A549 (cell line): ENCODE data around the gene CCDC142. TPM values are rescaled to one million over a fixed set of nuclear protein-coding genes. Genes with fewer than 3 reads are reported as not detected.

ENCODE experiments used
- ATAC-seq, 2 experiments: fragments of 200-7000 bp in 1 of 2; fragments of >200 bp in 1 of 2; cut with Nextera tagmentation in 1 of 2; cut with Tn5 transposase in 1 of 2; 3 replicates each; pipeline versions ENCODE4 v1.8.0 to v1.9.1; 2018 to 2020; ENCODE audit warnings: mild to moderate bottlenecking in 1 of 2, moderate library complexity in 1 of 2
- CTCF ChIA-PET: fragments of 300-600 bp; sonication (Branson Sonifier 250); formaldehyde crosslinking; extraction: SDS; loops from one replicate; lab custom pipeline; 2021; ENCODE audit warnings: antibody characterized with exemption, inconsistent platforms; lab: Yijun Ruan, JAX
- POLR2A ChIA-PET: fragments of 350-600 bp; formaldehyde crosslinking; extraction: SDS; loops from one replicate; lab custom pipeline; 2021; ENCODE audit warnings: antibody characterized with exemption, inconsistent platforms; lab: Yijun Ruan, JAX
- DNase-seq, 2 experiments: peaks; one replicate each; pipeline versions ENCODE4 v3.0.0 to v3.0.0-alpha.2; 2011 to 2016; ENCODE audit warnings: low read depth in 1 of 2, low spot score in 1 of 2
- FAIRE-seq: peaks from 2 replicates; lab custom pipeline; 2011; peaks lifted over from hg19 to GRCh38; lab: Jason Lieb, UNC
- H3K27ac ChIP-seq, 2 experiments: fragments of >200 bp; sonication (Bioruptor Twin); formaldehyde crosslinking; 3 replicates each; pipeline ENCODE4 v1.5.1; 2016 to 2017
- H3K4me1 ChIP-seq: fragments of >200 bp; sonication (Bioruptor Twin); formaldehyde crosslinking; 3 replicates; pipeline ENCODE4 v1.6.1; 2016
- H3K4me2 ChIP-seq: fragments of >200 bp; sonication (Bioruptor Twin); formaldehyde crosslinking; 3 replicates; pipeline ENCODE4 v1.6.1; 2016
- H3K4me3 ChIP-seq: fragments of >200 bp; sonication (Bioruptor Twin); formaldehyde crosslinking; 3 replicates; pipeline ENCODE4 v1.5.1; 2016
- H3K9me3 ChIP-seq: fragments of >200 bp; sonication (Bioruptor Twin); formaldehyde crosslinking; 3 replicates; pipeline ENCODE4 v1.6.1; 2016
- CBX8 ChIP-seq: fragments of 200-600 bp; sonication (generic); IDR thresholded peaks from 2 replicates; pipeline ENCODE4 v1.6.1; 2016
- CHD4 ChIP-seq: fragments of 200-600 bp; sonication (generic); IDR thresholded peaks from 2 replicates; pipeline ENCODE4 v1.6.1; 2016; ENCODE audit warnings: antibody characterized with exemption, mild to moderate bottlenecking, borderline replicate concordance
- EHMT2 ChIP-seq: fragments of 200-600 bp; sonication (generic); IDR thresholded peaks from 2 replicates; pipeline ENCODE4 v1.6.1; 2016; ENCODE audit warnings: antibody characterized with exemption, low read depth, mild to moderate bottlenecking, moderate library complexity
- EP300 ChIP-seq, 2 experiments: fragments of >200 bp; sonication (Bioruptor Twin); formaldehyde crosslinking; IDR thresholded peaks; 2 replicates in 1 of 2; 3 replicates in 1 of 2; pipeline ENCODE4 v1.6.1; 2016 to 2017
- ESRRA ChIP-seq: fragments of 150-350 bp; IDR thresholded peaks from 2 replicates; pipeline ENCODE4 v1.6.1; 2014; ENCODE audit warnings: mild to moderate bottlenecking, low read length, borderline replicate concordance
- FOSL2 ChIP-seq, 2 experiments: fragments of 450-650 bp in 1 of 2; fragments of >200 bp in 1 of 2; sonication (Bioruptor Twin) in 1 of 2; formaldehyde crosslinking; IDR thresholded peaks; 2 replicates each; pipeline versions ENCODE4 v1.5.0 to v1.6.1; 2016 to 2020; ENCODE audit warnings: mild to moderate bottlenecking in 1 of 2, moderate library complexity in 1 of 2
- FOXS1 ChIP-seq: fragments of 250-450 bp; sonication (Bioruptor Pico); IDR thresholded peaks from 2 replicates; pipeline ENCODE4 v1.5.0; 2020; ENCODE audit warnings: mild to moderate bottlenecking, moderate library complexity
- GATA3 ChIP-seq: IDR thresholded peaks from 2 replicates; pipeline ENCODE4 v1.6.1; 2012; ENCODE audit warnings: borderline replicate concordance
- HEYL ChIP-seq: fragments of 250-450 bp; sonication (Bioruptor Pico); IDR thresholded peaks from 2 replicates; pipeline ENCODE4 v1.8.0; 2021; ENCODE audit warnings: mild to moderate bottlenecking, moderate library complexity
- HOXA7 ChIP-seq: fragments of 250-450 bp; sonication (Bioruptor Pico); IDR thresholded peaks from 2 replicates; pipeline ENCODE4 v1.5.0; 2020; ENCODE audit warnings: mild to moderate bottlenecking, moderate library complexity
- JUN ChIP-seq, 2 experiments: fragments of >200 bp; sonication (Bioruptor Twin); formaldehyde crosslinking; IDR thresholded peaks; 2 replicates in 1 of 2; 3 replicates in 1 of 2; pipeline ENCODE4 v1.6.1; 2016 to 2017
- MAX ChIP-seq: IDR thresholded peaks from 2 replicates; pipeline ENCODE4 v1.6.1; 2012
- NFE2L2 ChIP-seq: fragments of 150-350 bp; conservative IDR thresholded peaks from 2 replicates; pipeline ENCODE4 v1.6.1; 2014; ENCODE audit warnings: low read length
- PBX3 ChIP-seq: IDR thresholded peaks from 2 replicates; pipeline ENCODE4 v1.6.1; 2012
- POLR2A ChIP-seq: IDR thresholded peaks from 2 replicates; pipeline ENCODE4 v1.6.1; 2012; ENCODE audit warnings: mild to moderate bottlenecking, low read length
- SREBF2 ChIP-seq: fragments of 450-650 bp; IDR thresholded peaks from 2 replicates; pipeline ENCODE4 v1.6.1; 2014; ENCODE audit warnings: mild to moderate bottlenecking, moderate library complexity
- ZC3H11A ChIP-seq: fragments of 450-650 bp; IDR thresholded peaks from 2 replicates; pipeline ENCODE4 v1.6.1; 2014; ENCODE audit warnings: antibody characterized with exemption, mild to moderate bottlenecking
- ZNF302 ChIP-seq: fragments of 250-450 bp; sonication (Bioruptor Pico); IDR thresholded peaks from 2 replicates; pipeline ENCODE4 v1.9.0; 2021; ENCODE audit warnings: inconsistent platforms, mild to moderate bottlenecking, moderate library complexity
- ZSCAN20 ChIP-seq: fragments of 250-450 bp; sonication (Bioruptor Pico); IDR thresholded peaks from 2 replicates; pipeline ENCODE4 v1.8.0; 2022; ENCODE audit warnings: mild to moderate bottlenecking, moderate library complexity
- WGBS: methylation state at CpG from one replicate; pipeline ENCODE4 v1.1.6; 2017; ENCODE audit errors: missing lambda C conversion rate; 5-methylcytosine and 5-hydroxymethylcytosine counted together
- polyA plus RNA-seq, 4 experiments: library from polyadenylated mRNA; depleted of rRNA in 3 of 4; stranded (reverse); fragments of >200 nt; fragmentation: RNase III in 1 of 4; extraction: RNeasy Plus Mini Kit Qiagen cat#74134 plus additional on column Dnase treatment in 1 of 4; gene quantifications; 2 replicates in 3 of 4; 3 replicates in 1 of 4; pipeline ENCODE4 v1.2.3, GENCODE V29; 2011 to 2017
- TF ChIP-seq, protein P1 (sequence below): fragments of 150-350 bp; IDR thresholded peaks from 2 replicates; pipeline ENCODE4 v1.6.1; 2014; ENCODE audit warnings: low read depth, mild to moderate bottlenecking, low read length
- TF ChIP-seq, protein P2 (sequence below): fragments of >200 bp; sonication (Bioruptor Twin); formaldehyde crosslinking; IDR thresholded peaks from 3 replicates; pipeline ENCODE4 v1.5.1; 2016

CCDC142 gene
- polyA plus RNA-seq, 2 of the 4 experiments (the other 2 are of a cell fraction), result 6.8 to 12.8 TPM

GRCh38 chr2:74502147-74502719, 19.4 kb upstream of the CCDC142 start:
- ChIA-PET POLR2A (interaction anchor here (1.8 kb wide), 1 partner anchor 19 kb away, joined by 11 read pairs; the partner anchor contains the start of genes CCDC142 and TTC31), CTCF (interaction anchor here (1.0 to 15.5 kb wide), 4 partner anchors 15 to 111 kb away, joined by 3 to 184 read pairs (median 10); partner anchors contain the start of genes CCDC142 and TTC31)
- no peak for ATAC-seq
- peak overlapping the region; percentile 54 for H3K4me3 ChIP-seq
- 53% methylated on average over 27 of the region's 32 CpGs for WGBS
- DNase-seq, result no peak
- no peak for FAIRE-seq
- H3K4me1 ChIP-seq, result peaks cover 29% of the 10 kb centered on the region
- TF ChIP-seq NFE2L2 (no peak), GATA3 (0 out of 2 replicates have a peak, but pooled peaks have one; percentile 9)
- H3K27ac ChIP-seq, result peak overlapping the region; percentile 83 to 96
- peak overlapping the region; percentile 72 for H3K4me2 ChIP-seq
- no peaks in the 10 kb centered on the region for H3K9me3 ChIP-seq

DNA sequence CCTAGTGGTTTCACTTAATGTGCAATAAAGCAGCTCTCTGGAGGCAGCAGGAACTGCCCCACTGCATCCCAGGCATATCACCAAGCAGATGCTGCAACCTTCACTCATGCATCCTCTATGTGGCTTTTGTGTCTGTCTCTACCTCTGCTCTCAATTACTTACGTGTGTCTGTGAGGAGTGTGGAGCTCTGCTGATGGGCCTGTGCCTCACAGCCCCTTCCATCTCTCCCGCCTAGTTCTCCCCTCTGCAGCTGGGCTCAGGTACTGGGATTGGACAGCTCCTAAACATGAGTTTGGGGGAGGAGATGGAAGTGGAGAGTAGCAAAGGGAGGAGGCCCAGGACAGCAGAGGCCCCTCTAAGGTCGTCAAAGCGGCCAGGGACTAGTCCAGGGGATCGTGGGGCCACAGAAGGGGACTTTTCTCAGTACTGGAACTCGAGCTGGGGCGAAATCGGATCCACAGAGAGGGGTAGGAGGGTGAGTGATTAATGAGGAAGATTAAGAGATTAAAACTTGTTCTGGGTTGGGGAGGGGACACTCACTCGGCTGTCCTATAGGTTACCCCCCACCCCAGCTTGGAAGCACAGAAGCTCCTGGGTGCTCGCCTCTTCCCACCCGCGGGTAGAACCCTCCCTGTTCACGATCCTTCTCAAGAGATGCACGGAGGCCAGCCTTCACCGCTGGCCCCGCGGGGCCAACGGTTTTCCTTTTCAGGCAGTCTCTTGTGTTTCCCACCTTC, 18.7 kb upstream of the CCDC142 start:
- peak overlapping the region in 1 of 2 experiments; percentile 96; a peak in 4 of 6 replicates for H3K27ac ChIP-seq
- DNase-seq, result no peak

DNA sequence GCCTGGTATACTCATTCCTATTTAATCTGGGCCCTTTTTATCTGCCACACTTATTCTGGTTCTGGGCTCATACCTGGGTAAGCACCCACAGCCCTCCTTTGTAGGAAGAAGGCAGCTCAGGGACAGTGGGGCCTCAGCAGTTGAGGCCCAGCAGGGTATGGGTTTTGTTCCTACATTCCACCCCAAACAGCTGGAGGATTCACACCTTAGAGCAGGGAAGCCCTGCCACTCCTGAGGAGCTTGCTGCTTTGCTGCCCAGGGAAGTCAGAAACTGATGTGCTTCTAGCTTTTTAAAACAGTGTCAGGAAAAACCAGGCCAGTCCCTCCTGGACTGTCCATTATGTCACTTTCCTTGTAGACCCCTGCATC, 17.8 kb upstream of the CCDC142 start:
- Histone ChIP-seq H3K9me3 (no peaks in the 10 kb centered on the region), H3K27ac (no peak overlapping the region), H3K4me3 (no peak overlapping the region), H3K4me2 (no peak overlapping the region), H3K4me1 (peaks cover 18% of the 10 kb centered on the region)
- FAIRE-seq (no peak), DNase-seq (no peak), ATAC-seq (no peak)
- TF ChIP-seq SREBF2 (no peak), EP300 (IDR thresholded peaks at IDR 0.05) (no peak), MAX (no peak), ZNF302 (CRISPR knock-in tag) (no peak), EHMT2 (no peak), ZSCAN20 (no peak)
- ChIA-PET CTCF (interaction anchor here (0.8 to 15.5 kb wide), 7 partner anchors 13 to 375 kb away, joined by 3 to 184 read pairs (median 4); partner anchors contain the start of genes AUP1, CCDC142, HTRA2 and MRPL53), POLR2A (interaction anchor here (1.0 to 1.6 kb wide), 3 partner anchors 11 to 88 kb away, joined by 3 to 5 read pairs (median 4); partner anchors contain the start of genes CCDC142 and TTC31)

More for the DNA sequence above, 18.7 kb upstream of the CCDC142 start:
- ChIA-PET POLR2A (interaction anchor here (1.0 to 1.6 kb wide), 3 partner anchors 12 to 87 kb away, joined by 3 to 5 read pairs (median 4); partner anchors contain the start of genes CCDC142 and TTC31), CTCF (interaction anchor here (0.9 to 15.5 kb wide), 7 partner anchors 8 to 374 kb away, joined by 3 to 184 read pairs (median 4); partner anchors contain the start of genes CCDC142 and TTC31)
- 88% methylated on average over 18 of the region's 18 CpGs for WGBS
- H3K4me2 ChIP-seq, result peak overlapping the region; percentile 72
- peaks cover 27% of the 10 kb centered on the region for H3K4me1 ChIP-seq
- no peaks in the 10 kb centered on the region for H3K9me3 ChIP-seq
- TF ChIP-seq ZNF302 (CRISPR knock-in tag) (no peak), FOXS1 (CRISPR knock-in tag) (no peak), PBX3 (no peak), HEYL (CRISPR knock-in tag) (no peak), POLR2A (no peak), ZSCAN20 (no peak), ESRRA (no peak), FOSL2 (IDR thresholded peaks at IDR 0.05) (no peak), FOSL2 (CRISPR knock-in tag; IDR thresholded peaks at IDR 0.05) (no peak), NFE2L2 (no peak), SREBF2 (no peak), HOXA7 (no peak), CBX8 (no peak), JUN (IDR thresholded peaks at IDR 0.05) (no peak), ZC3H11A (no peak), CHD4 (no peak)
- TF ChIP-seq, protein P1, sequence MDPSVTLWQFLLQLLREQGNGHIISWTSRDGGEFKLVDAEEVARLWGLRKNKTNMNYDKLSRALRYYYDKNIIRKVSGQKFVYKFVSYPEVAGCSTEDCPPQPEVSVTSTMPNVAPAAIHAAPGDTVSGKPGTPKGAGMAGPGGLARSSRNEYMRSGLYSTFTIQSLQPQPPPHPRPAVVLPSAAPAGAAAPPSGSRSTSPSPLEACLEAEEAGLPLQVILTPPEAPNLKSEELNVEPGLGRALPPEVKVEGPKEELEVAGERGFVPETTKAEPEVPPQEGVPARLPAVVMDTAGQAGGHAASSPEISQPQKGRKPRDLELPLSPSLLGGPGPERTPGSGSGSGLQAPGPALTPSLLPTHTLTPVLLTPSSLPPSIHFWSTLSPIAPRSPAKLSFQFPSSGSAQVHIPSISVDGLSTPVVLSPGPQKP, result no peak
- TF ChIP-seq, protein P2, sequence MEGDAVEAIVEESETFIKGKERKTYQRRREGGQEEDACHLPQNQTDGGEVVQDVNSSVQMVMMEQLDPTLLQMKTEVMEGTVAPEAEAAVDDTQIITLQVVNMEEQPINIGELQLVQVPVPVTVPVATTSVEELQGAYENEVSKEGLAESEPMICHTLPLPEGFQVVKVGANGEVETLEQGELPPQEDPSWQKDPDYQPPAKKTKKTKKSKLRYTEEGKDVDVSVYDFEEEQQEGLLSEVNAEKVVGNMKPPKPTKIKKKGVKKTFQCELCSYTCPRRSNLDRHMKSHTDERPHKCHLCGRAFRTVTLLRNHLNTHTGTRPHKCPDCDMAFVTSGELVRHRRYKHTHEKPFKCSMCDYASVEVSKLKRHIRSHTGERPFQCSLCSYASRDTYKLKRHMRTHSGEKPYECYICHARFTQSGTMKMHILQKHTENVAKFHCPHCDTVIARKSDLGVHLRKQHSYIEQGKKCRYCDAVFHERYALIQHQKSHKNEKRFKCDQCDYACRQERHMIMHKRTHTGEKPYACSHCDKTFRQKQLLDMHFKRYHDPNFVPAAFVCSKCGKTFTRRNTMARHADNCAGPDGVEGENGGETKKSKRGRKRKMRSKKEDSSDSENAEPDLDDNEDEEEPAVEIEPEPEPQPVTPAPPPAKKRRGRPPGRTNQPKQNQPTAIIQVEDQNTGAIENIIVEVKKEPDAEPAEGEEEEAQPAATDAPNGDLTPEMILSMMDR, result no peak
- H3K4me3 ChIP-seq, result peak overlapping the region; percentile 54
- ATAC-seq, result no peak; a peak in 2 of 6 replicates
- FAIRE-seq, result no peak
